WTC11 (cell line): ENCODE results near the gene LRMDA.

Source experiments
- CREB1 ChIP-seq: sonication (generic); formaldehyde crosslinking; IDR thresholded peaks from 2 replicates; pipeline ENCODE4 v1.8.0; 2023; ENCODE audit warnings: mild to moderate bottlenecking, missing genetic modification reagents
- CTCF ChIP-seq: fragments of 200-600 bp; IDR thresholded peaks from 2 replicates; pipeline ENCODE4 v1.8.0; 2022; ENCODE audit warnings: antibody characterized with exemption
- ESRRA ChIP-seq: sonication (generic); formaldehyde crosslinking; IDR thresholded peaks from 2 replicates; pipeline ENCODE4 v1.8.1; 2022; ENCODE audit warnings: mild to moderate bottlenecking, missing genetic modification reagents, borderline replicate concordance
- JUN ChIP-seq: sonication (generic); formaldehyde crosslinking; IDR thresholded peaks from 2 replicates; pipeline ENCODE4 v1.8.0; 2023; ENCODE audit warnings: mild to moderate bottlenecking, missing genetic modification reagents
- SP1 ChIP-seq: sonication (generic); formaldehyde crosslinking; conservative IDR thresholded peaks from 2 replicates; pipeline ENCODE4 v1.8.1; 2022; ENCODE audit warnings: missing genetic modification reagents
- ZNF121 ChIP-seq: sonication (generic); formaldehyde crosslinking; IDR thresholded peaks from 2 replicates; pipeline ENCODE4 v1.8.0; 2023; ENCODE audit warnings: missing genetic modification reagents
- ZNF671 ChIP-seq: fragments of 250-450 bp; sonication (Bioruptor Pico); IDR thresholded peaks from 2 replicates; pipeline ENCODE4 v1.8.0; 2021; ENCODE audit warnings: mild to moderate bottlenecking

- TF ChIP-seq SP1 (peak; percentile 67), CTCF (no peak), CREB1 (CRISPR knock-in tag) (no peak), JUN (CRISPR knock-in tag) (no peak), ESRRA (CRISPR knock-in tag) (no peak), ZNF671 (CRISPR knock-in tag) (no peak), ZNF121 (CRISPR knock-in tag) (no peak)
These were observed 22.2 kb upstream of the LRMDA start for GRCh38 chr10:75408911-75409885.
